HG03520 (cell line): ENCODE data around the gene RTL10.

Experiments used
- ATAC-seq: cut with Tn5 transposase; IDR thresholded peaks from one replicate; pipeline ENCODE4 v1.9.1; 2021; ENCODE audit warnings: mild to moderate bottlenecking, moderate library complexity; ENCODE audit not compliant: unreplicated experiment

Gene RTL10

GRCh38 chr22:19811811-19812771 lies 42.6 kb downstream of the RTL10 start:
- ATAC-seq = no peak

GRCh38 chr22:19811211-19811621 lies 43.5 kb downstream of the RTL10 start:
- ATAC-seq = no peak

- no peak for ATAC-seq
These were observed 44.1 kb downstream of the RTL10 start for GRCh38 chr22:19810381-19811201.

- no peak for ATAC-seq
These were observed 44.9 kb downstream of the RTL10 start for GRCh38 chr22:19809741-19810140.

- no peak for ATAC-seq
These were observed 45.7 kb downstream of the RTL10 start for GRCh38 chr22:19808873-19809478.

- no peak for ATAC-seq
These were observed 46.5 kb downstream of the RTL10 start for GRCh38 chr22:19807914-19808872.

- no peak for ATAC-seq
These were observed 47.3 kb downstream of the RTL10 start for GRCh38 chr22:19807161-19807913.

GRCh38 chr22:19806213-19807160 lies 48.2 kb downstream of the RTL10 start:
- no peak for ATAC-seq

GRCh38 chr22:19805821-19806212 lies 48.9 kb downstream of the RTL10 start:
- ATAC-seq = no peak
